GM18868 (cell line): ENCODE results near the gene HIGD1A.

Experiments
- ATAC-seq: cut with Tn5 transposase; IDR thresholded peaks from one replicate; pipeline ENCODE4 v1.9.1; 2021; ENCODE audit warnings: mild to moderate bottlenecking, moderate library complexity; ENCODE audit not compliant: unreplicated experiment

HIGD1A gene

GRCh38 chr3:42801784-42802183 lies 2.5 kb downstream of the HIGD1A start:
- ATAC-seq: no peak

GRCh38 chr3:42801048-42801620 lies 3.2 kb downstream of the HIGD1A start:
- ATAC-seq: no peak

- ATAC-seq: no peak
Observed at GRCh38 chr3:42800251-42800650, 4.0 kb downstream of the HIGD1A start.

- no peak for ATAC-seq
Observed at GRCh38 chr3:42799376-42799775, 4.9 kb downstream of the HIGD1A start.

GRCh38 chr3:42796332-42796885 lies 7.9 kb downstream of the HIGD1A start:
- ATAC-seq: no peak

GRCh38 chr3:42795621-42796181 lies 8.6 kb downstream of the HIGD1A start:
- ATAC-seq: no peak

- ATAC-seq: no peak
Observed at GRCh38 chr3:42790714-42791229, 13.5 kb downstream of the HIGD1A start.

GRCh38 chr3:42786631-42787030 lies 17.7 kb downstream of the HIGD1A start:
- ATAC-seq: no peak

GRCh38 chr3:42786212-42786611 lies 18.1 kb downstream of the HIGD1A start:
- no peak for ATAC-seq

- peak; percentile 62 for ATAC-seq
Observed at GRCh38 chr3:42780892-42781700, 23.2 kb downstream of the HIGD1A start.

- ATAC-seq: no peak
Observed at GRCh38 chr3:42780398-42780797, 23.9 kb downstream of the HIGD1A start.

GRCh38 chr3:42778644-42779043 lies 25.6 kb downstream of the HIGD1A start:
- ATAC-seq: no peak

GRCh38 chr3:42773409-42773751 lies 30.9 kb downstream of the HIGD1A start:
- peak; percentile 7 for ATAC-seq

- ATAC-seq: peak; percentile 99
Observed at GRCh38 chr3:42772670-42773408, 31.5 kb downstream of the HIGD1A start, which contains the start of gene CCDC13. Gene CCDC13, minus strand, starts transcription at chr3:42773253. Its CDS starts 14,908 bp downstream, at chr3:42758345.

- no peak for ATAC-seq
Observed at GRCh38 chr3:42771271-42771670, 33.0 kb downstream of the HIGD1A start.

- ATAC-seq: no peak
Observed at GRCh38 chr3:42769477-42770131, 34.7 kb downstream of the HIGD1A start.

GRCh38 chr3:42764561-42765295 lies 39.6 kb downstream of the HIGD1A start:
- no peak for ATAC-seq

- no peak for ATAC-seq
Observed at GRCh38 chr3:42764115-42764514, 40.2 kb downstream of the HIGD1A start.

GRCh38 chr3:42763021-42763420 lies 41.3 kb downstream of the HIGD1A start:
- ATAC-seq: no peak
